Left forelimb (tissue), 1 donor: ENCODE measurements around the gene CFAP20DC.

ENCODE experiments used
- DNase-seq: peaks from one replicate; pipeline ENCODE4 v3.0.0-alpha.2; 2018; ENCODE audit warnings: low spot score

Gene CFAP20DC

DNA sequence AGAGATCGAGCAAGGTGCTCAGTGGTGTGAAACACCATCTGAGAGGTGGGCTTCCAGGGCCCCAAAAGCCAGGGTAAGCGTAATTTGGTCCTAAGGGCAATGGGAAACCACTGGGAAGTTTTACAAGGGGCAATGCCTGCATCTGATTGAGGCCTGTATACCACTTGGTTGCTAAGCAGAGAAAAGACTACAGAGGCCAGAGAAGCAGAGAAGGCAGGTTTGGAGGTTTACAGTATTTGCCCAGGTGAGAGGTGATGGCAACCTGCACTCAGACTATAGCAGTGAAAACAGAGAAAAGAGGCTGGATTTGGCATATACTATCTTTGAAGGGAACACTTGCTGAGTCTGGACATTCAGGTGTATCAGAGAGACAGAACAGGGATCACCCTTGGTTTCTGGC, 249.8 kb downstream of the CFAP20DC start:
- DNase-seq, result no peak

DNA sequence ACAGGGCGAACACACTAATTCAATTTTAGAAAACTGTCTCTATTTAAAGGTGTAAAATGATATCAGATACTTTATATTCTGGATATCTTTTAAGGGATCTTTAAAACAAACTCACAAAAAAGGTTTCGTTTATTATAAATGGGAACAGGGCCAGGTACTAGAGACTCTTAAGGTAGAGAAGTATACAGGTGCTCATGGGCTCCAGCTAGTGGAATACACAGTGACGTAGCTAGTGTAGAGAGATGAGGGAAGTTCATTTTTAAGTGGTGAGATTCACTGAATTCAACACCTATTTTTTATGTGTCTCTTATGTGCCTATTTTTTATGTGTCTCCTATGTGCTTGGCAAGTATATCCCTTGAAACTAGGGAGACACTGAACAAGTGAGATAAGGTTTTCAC, 250.6 kb downstream of the CFAP20DC start:
- no peak for DNase-seq

DNA sequence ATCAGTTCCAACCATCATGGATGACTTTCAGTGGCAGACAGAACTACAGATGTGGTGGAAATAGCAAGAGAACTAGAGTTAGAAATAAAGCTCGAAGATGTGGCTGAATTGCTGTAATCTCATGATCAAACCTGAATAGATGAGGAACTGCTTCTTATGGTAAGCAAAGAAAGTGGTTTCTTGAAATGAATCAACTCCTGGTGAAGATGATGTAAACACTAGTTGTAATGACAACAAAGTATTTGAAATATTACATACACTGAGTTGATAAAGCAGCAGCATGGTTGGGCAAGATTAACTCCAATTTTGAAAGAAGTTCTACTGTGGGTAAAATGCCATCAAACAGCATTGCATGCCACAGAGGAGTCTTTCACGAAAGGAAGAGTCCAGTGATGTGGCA, 251.5 kb downstream of the CFAP20DC start:
- no peak for DNase-seq

DNA sequence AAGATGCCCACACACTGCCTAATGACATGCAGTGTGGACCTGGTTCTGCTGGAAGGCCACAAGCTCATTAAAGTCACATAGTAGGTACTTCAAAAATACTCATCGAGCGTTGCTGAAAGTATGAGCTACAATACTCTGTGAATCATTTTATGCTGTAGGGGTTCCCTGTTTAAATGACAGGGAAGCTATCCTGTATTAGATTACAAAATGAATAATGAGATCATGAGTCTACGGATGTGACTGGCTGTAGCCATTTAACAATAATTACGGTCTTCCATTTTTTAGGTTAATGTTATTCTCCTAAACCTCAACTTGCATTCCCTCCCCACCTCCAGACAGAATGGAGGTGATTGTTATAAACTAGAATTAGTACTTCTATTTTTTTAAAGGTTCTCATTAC, 255.1 kb downstream of the CFAP20DC start:
- no peak for DNase-seq

DNA sequence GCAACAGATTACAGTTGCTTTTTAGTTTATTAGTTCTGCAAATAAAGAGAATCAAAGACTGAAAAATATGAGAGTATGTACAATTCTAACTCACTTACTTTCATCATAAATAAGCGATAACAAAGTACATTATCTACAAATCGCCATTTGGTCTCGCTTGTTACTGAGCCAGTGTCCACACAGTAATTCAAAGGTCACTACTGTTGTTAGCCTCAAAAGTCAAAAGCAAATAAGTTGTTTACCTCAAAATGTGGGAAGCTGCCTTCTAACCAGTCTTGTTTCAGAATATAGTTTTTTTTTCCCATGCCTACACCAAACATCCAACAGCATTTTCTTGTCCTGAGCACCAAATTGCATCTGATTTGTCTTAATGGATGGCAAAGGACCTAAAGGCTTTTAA, 255.9 kb downstream of the CFAP20DC start:
- no peak for DNase-seq

DNA sequence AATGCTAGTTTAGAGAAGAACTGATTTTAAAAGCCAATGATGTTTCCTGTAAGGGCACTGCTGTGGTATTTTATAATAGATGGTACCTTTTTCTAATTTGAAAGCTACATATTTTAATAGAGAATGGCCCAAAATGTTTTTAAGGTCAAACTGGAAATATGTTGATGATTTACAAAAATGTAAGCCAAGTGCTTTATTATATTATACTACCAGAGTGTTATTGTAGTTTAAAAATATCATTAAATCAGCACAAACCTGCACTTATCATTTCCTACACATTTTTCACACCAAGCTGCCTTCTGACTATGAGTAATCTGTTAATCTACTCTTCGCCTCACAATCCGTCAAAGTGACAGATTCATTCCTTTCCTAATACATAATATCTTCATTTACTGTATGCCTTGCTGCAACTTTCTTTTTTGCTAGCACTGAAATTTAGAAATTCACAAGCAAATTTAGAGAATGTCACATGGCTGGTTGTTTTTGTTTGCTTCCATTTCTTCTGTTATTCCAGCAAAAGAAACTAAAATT, 256.8 kb downstream of the CFAP20DC start:
- no peak for DNase-seq

DNA sequence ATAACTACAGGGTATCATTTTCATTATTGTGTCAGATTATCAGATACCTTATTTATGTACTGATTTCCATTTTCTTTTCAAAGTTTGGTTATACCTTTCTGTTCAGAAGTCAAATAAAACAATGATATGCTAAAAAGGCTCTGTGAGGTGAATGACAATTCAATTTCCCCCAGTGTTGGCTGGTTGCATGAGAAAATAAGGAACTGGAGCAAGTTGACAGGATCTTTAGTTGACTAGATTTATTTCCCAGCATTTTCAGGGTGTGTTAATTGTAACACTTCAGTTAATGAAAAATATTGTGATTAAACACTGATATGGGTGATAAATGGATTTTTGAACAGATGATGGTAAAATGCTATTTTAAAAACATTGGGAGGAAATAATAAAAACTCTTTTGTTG, 260.4 kb downstream of the CFAP20DC start:
- no peak for DNase-seq

DNA sequence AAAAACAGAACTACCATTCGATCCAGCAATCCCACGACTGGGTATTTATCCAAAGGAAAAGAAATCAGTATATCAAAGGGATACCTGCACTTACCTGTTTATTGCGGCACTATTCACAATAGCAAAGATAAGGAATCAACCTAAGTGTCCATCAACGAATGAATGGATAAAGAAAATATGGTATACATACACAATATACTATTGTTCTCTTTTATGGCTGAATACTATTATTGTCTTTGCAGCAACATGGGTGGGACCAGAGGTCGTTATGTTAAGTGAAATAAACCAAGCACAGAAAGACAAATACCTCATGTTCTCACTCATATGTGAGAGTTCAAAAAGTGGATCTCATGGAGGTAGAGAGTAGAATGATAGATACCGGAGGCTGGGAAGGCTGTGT, 264.9 kb downstream of the CFAP20DC start:
- DNase-seq, result no peak

DNA sequence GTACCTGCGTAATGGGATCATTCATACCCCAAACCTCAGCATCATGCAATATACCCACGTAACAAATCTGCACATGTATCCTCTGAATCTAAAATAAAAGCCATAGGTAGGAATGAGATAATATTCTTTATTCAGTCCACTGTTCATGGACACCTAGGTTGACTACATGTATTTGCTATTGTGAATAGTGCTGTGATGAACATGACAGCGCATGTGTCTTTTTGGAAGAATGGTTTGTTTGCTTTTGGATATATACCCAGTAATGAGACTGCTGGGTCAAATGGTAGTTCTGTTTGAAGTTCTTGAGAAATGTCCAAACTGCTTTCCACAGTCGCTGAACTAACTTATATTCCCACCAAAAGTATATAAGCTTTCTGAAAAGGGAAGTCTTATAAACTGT, 265.4 kb downstream of the CFAP20DC start:
- no peak for DNase-seq

DNA sequence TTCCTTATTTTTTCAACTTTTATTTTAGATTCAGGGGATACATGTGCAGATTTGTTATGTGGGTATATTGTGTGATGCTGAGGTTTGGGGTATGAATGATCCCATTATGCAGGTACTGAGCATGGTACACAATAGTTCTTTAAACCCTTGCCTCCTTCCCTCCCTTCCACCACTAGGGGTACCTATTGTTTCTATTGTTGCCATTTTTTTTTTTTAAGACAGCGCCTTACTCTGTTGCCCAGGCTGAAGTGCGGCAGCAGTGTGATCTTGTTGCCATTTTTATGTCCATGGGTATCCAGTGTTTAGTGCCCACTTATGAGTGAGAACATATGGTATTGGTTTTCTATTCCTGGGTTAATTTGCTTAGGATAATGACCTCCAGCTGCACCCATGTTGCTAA, 266.0 kb downstream of the CFAP20DC start:
- no peak for DNase-seq

DNA sequence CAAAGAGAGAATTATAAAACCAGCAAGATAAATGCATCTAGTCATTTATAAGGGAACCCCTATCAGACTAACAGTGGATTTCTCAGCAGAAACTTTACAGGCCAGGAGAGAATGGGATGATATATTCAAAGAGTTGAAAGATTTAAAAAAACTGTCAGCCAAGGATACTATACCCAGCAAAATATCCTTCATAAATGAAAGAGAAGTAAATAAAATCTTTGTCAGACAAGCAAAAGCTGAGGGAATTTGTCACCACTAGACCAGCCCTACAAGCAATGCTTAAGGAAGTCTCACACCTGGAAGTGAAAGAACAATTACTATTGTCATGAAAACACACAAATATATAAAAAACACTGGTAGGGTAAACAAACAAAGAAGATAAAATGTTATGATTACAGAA, 269.9 kb downstream of the CFAP20DC start:
- no peak for DNase-seq

DNA sequence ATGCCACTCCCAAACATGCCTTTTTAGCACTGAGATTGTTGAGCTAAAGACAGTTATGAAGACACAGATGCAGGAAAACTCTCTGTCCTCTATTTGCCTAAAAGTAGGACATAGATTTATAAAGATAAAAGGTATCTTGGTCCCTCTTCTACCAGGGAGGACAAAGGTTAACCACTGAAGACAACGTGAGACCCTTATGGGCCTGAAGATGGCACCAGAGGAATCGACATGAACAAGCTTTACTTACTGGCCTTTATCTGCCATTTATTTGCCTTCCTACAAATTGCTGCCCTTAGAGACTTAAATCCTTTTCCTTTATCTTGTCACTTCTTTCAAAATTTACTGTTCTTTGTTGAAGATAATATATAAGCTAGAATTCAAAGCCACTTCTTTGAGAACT, 273.6 kb downstream of the CFAP20DC start:
- DNase-seq, result no peak

DNA sequence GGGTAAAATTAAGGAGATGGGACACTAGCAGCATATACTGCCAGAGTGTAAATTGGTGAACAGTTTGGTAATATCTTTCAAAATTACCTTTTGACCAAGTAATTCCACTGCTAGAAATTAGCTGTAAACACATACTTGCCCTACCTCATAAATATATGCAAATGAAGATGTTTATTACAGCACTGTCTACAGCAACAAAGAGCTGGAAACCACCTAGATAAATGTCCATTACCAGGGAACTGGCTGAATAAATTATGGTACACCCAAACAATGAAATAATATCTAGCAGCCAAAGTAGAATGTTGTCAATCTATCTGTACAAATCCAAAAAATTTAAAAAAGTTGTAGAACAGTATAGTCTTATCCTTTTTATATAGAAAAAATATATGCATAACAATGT, 277.4 kb downstream of the CFAP20DC start:
- DNase-seq, result no peak

DNA sequence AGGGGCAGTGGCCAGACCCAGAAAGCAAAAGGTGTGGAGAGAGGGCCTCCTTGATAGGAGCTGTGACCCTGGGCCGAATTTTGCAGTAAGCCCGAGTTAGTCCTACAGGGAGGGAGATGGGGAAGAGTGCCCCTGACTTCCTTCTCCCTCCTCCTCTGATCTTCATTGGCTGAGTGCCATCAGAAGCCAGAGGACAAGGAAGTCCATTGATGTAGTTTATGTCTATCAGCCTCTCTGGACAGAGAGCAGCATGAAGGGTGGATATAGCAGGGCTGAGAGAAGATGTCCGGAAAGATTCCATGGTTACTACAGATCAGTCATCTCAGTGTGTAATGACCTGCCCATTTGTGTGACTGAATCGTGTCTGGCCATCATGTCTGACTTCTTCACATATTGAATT, 280.8 kb downstream of the CFAP20DC start:
- DNase-seq, result no peak

DNA sequence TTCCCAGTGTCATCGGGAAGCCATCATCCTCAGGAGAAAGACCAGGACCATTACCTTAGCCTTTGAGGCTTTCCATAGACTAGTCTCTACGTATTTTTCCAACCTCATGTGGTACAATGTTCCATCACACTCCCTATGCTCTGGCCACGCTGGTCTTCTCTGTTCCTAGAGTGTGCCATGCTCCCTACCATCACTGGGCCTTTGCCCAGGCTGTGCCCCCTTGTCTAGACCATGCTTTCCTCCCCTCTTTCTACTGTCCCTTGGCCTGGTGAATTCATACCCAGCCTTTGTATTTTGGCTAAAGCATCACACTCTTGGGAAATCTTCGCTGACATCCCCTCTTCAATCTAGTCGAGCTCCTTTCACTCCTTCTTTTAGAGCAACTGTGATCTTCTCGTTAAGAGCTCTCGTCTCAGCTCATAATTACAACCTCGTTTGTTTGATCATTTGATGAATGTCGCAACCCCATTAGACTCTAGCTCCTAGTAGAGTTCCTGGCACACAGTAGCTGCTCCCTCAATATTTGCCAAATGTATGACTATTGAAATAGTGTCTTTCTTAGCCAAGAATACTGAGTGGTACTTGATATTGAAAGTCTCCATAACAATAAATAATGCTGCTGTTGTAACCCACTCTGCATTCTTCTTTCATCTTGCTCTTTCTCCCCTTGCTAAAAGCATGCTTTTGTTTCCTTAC, 283.1 kb downstream of the CFAP20DC start:
- no peak for DNase-seq

DNA sequence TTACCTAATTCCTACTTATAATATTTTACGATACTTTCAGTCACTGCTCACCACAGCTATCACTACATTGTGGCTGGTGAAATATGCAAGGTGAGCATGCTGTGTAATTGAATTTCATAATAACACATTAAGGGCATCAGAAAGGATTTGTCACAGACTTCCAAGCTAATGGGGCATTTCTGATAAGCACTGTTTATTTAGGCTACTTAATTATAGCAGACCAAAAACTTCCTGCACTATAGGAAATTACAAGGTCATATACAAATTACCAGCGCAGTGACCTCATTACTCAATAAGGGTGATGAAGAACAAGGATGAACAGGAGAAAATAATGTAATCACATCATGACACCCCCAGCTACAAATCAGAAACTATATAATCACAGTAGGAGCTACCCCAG, 294.7 kb downstream of the CFAP20DC start:
- DNase-seq, result no peak

DNA sequence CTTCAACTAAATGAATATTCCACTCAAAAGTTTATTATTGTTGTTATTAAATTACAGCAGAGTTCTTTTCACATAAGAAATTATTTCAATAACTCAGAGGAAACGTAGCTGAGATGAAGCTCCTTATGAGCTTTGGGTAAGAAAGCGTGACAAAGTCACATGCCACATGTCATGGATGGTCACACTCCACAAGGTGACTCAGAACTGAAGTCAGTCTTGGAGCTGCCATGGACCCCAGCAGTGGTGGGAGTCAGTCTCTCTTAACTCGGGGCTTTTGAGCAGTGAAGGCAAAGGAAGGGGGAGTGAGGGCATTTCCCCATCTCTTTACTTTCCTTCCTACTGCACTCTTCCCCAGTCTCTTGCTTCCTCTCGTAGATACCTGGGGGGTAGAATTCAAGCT, 295.8 kb downstream of the CFAP20DC start:
- DNase-seq, result no peak

DNA sequence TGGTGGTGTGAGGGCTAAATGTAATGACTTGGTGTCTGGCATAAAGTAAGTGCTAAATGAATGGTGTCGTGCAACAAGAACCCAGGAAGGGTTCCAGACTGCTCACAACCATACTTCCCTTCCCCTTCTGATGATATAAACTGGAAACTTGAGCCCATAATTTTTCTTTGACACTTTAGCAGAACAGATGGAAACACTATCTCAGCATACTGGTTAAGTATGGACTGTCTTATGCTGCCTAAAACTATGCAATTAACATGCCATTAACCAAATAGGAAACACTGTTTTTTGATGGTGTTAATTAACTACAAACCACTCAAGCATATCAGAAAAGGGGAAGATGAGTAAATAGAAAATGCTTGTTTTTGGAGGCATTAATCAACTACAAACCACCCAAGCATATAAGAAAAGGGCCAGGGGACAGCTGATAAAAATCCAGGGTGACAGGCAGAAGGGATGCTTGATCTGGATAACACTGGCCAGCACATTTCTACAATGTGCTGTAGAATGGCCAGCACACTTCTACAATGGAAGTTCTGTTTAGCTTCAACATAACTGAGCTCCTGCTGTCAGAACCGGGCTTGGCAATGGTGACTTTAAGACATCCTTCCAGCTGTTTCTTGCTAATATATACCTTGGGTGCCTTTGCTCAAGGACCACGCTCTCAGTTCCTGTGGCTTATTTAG, 297.8 kb downstream of the CFAP20DC start:
- DNase-seq, result no peak

DNA sequence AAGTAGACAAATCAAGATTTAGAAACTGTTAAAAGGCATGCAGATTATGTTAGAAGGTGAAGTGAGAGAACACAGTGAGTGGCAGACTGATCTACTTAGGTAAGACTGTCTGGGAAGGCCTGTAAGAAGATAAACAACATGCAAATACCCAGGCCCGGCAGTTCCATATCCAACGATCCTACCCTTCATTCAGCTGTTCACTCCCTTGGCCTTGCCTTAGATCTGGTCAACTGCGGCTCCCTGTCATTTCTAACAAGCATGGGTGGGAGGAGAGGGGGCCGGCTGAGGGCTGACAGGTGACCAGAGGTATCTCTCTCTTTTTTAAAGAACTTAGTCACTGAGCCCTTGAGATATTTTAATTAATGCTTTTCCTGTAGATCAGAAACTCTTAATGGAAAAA, 298.6 kb downstream of the CFAP20DC start:
- DNase-seq, result no peak

DNA sequence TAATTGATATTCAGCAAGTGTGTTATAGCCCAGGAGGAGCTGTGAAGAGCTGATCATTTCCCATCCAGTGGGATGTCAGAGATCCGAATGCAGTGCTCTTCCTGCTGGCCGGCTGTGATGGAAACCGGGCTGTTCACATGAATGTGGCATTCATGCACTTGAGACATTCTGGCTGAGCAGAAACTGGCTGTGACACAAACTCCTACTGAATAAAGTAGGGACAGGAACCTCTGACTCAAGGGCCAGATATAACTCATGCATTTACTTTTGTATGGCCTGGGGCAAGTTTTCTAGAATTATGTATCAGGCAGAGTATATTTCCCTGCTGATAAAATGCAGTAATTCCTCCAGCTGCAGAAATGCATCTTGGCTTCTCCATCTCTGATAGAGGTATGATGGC, 299.9 kb downstream of the CFAP20DC start:
- no peak for DNase-seq

DNA sequence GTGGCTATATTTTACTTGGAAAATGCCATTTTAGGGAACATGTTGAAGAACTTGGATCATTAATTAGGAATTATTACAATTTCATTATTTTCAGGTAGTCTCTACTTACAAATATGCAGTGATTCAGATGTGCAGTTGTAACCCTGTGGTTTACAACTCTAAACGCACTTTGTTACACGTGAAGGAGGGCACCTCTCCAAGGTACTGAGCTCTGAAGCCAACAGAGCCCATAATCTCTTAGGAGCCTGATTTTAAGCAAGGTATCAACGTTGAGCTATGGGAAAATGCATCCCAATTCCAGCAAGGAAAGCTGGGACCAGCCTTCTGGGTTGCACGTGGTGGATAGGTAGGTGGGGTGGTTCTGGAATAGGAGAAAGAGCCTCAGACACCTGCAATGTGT, 301.8 kb downstream of the CFAP20DC start:
- no peak for DNase-seq

DNA sequence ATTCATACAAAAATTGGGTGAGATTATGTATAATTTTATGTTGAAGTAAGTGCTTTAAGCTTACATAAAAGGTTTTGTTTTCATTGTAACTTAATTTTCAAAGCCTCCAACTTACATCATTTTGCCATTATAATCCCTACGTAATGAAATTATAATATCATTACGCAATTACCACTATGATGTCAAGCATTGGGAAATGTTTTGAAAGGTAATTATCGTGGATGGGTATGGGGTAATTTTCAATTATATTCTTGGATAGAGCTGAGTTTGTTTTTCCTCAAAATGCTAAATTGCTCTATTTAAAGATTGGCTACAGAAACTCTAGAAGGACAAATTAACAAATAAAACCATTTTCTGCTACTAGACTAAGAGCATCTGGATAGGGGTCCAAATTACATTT, 303.1 kb downstream of the CFAP20DC start:
- DNase-seq, result no peak

DNA sequence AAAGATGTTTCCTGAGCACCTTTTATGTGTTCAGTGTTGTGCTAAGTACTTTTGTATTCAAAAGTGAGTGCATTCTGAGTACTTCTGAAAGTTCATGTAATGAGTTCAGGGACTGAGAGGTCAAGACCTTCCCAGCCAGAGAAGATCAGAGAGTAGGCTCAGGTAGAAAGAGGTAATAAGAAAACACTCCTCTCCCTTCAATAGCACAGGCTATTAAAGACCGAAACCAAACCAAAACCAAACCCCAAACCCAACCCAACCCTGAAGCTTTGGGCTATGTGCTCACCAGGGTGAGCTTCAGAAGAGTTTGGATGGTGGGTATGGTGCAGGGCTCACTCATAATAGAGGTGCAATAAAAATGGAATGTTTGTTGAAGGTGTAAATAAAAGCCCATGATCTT, 306.5 kb downstream of the CFAP20DC start:
- no peak for DNase-seq

DNA sequence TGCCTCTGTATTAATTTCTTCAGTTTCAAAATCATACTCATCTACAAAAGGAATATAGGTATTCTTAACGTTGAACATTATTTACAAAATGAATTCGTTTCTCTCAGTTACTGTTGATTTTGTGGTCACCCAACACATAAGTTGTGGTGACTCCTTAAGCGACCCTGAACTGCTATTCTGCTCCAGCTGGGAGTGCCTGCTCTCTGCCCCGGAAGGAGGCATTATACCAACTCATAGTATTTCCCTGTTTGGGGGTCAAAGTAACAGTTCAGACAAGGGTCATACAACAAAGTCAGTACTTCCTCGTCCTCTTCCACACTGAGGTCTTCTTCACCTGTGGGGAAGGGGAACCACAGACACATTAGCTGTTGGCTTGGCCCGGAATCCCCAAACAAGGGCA, 307.6 kb downstream of the CFAP20DC start:
- DNase-seq, result no peak
